ENCODE data around the gene CRTAC1. TPM values are rescaled to one million over a fixed set of nuclear protein-coding genes. Genes with fewer than 3 reads are reported as not detected.

The CRTAC1 gene
- total RNA-seq, 1 donor from 2014 or later, result 0.63 TPM

DNA sequence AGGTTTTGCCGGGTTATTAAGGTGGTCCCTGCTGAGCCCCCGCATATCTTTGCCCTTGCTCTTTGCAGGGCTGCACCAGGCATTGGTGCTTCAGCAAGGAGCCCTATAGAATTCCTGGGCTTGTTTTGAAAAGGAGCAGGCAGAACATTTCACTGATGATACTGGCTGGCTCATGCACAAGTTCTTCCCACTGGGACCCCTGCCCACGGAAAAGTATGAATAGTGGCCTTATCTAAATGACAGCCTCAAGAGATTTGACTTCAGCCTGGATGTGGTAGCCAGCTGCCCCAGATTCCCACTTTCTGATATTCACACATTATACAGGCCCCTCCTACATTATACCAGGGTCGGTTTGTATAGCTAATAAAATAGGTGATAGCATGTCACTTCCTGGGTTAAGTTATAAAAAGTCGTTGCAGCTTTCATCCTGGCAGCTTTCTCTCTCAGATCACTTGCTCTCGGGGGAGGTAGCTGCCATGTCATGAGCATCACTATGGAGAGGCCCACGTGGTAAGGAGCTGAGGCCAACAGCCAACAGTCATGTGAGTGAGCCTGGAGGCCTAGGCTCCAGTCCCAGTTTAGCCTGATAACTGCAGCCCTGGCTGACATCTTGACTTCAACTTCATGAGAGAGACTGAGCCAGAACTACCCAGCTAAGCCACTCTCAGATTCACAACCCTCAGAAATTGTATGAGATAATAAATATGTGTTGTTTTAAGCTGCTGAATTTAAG is 16.8 kb upstream of the CRTAC1 start:
- no peaks in the 10 kb centered on the region for H3K9me3 Mint-ChIP-seq
- H3K36me3 Mint-ChIP-seq, result no peaks in the 10 kb centered on the region
- no peak overlapping the region for H3K4me3 Mint-ChIP-seq
- peaks cover 80% of the 10 kb centered on the region for H3K27me3 Mint-ChIP-seq (ENCODE audit: low read depth)
- TF ChIP-seq, protein P1, sequence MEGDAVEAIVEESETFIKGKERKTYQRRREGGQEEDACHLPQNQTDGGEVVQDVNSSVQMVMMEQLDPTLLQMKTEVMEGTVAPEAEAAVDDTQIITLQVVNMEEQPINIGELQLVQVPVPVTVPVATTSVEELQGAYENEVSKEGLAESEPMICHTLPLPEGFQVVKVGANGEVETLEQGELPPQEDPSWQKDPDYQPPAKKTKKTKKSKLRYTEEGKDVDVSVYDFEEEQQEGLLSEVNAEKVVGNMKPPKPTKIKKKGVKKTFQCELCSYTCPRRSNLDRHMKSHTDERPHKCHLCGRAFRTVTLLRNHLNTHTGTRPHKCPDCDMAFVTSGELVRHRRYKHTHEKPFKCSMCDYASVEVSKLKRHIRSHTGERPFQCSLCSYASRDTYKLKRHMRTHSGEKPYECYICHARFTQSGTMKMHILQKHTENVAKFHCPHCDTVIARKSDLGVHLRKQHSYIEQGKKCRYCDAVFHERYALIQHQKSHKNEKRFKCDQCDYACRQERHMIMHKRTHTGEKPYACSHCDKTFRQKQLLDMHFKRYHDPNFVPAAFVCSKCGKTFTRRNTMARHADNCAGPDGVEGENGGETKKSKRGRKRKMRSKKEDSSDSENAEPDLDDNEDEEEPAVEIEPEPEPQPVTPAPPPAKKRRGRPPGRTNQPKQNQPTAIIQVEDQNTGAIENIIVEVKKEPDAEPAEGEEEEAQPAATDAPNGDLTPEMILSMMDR (IDR thresholded peaks at IDR 0.05; ENCODE audit: unreplicated experiment), result no peak
- H3K4me1 Mint-ChIP-seq, result no peaks in the 10 kb centered on the region
- no peak for DNase-seq (ENCODE audit: low spot score in 2 of 2, unreplicated experiment in 2 of 2)
- H3K27ac Mint-ChIP-seq, result no peak overlapping the region

DNA sequence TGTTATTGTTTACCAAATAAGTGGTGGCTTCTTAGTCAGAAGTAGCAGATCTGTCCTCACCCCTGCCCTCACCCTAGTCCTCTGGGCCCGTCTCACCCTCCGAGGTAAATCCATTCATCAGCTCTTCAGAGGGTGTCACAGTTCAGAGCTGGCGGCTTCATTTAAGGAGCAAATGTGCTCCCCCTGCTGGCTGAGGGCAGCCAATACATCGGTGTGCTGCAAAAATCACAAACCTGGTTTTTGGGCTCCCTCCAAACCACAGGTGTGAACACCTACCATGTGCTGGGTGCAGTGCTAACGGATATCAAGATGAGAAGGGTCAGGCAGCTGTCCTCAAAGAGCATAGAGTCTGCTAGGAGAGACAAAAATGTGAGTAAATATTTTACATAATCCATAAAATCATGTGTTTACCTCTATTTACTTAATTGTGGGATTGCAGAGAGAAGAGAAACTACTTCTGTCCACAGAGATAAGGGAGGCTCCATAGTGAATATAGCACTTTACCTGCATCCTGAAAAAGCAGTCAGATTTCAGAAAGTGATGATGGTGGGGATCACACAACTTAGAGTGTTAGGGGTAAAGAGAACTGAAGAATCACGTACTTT is 15.5 kb upstream of the CRTAC1 start:
- DNase-seq (ENCODE audit: low spot score in 2 of 2, unreplicated experiment in 2 of 2), result peak; percentile 32 to 64
- Mint-ChIP-seq H3K4me3 (no peak overlapping the region), H3K36me3 (no peaks in the 10 kb centered on the region), H3K27ac (no peak overlapping the region), H3K4me1 (no peaks in the 10 kb centered on the region), H3K9me3 (no peaks in the 10 kb centered on the region), H3K27me3 (ENCODE audit: low read depth) (peaks cover 79% of the 10 kb centered on the region)
- TF ChIP-seq, protein P1 (IDR thresholded peaks at IDR 0.05; ENCODE audit: unreplicated experiment), result peak; percentile 87

DNA sequence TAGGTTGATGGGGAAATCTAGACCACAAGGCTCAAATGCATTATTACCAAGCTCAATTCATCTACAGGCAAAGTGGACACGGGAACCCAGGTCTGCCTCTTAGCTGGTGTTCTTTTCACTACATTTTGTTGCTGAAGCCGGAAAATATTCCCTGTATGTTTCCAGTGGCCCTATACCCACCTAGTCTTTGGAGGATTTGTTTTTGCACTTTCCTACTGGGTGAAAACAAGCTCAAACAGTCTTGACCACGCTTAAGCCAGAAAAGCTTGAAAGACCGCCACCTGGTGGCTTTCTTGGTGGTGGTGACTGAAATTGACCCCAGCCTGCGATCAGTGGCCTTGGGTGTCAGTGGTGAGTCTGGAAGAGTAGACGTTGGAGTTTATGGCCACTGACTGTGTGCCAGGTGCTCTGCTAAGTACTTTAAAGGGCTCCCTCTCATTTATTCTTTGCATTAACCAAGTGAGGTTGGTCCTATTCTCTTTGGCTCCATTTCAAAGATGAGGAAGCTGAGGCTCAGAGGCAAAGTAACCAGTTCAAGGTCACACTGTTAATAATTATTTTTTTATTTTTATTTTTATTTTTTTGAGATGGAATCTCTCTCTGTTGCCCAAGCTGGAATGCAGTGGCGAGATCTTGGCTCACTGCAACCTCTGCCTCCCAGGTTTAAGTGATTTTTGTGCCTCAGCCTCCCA is 11.1 kb upstream of the CRTAC1 start:
- Mint-ChIP-seq H3K27ac (no peak overlapping the region), H3K9me3 (no peaks in the 10 kb centered on the region), H3K27me3 (ENCODE audit: low read depth) (peaks cover 92% of the 10 kb centered on the region), H3K36me3 (no peaks in the 10 kb centered on the region), H3K4me3 (no peak overlapping the region), H3K4me1 (no peaks in the 10 kb centered on the region)
- TF ChIP-seq, protein P1 (IDR thresholded peaks at IDR 0.05; ENCODE audit: unreplicated experiment), result peak; percentile 59
- DNase-seq (ENCODE audit: low spot score in 2 of 2, unreplicated experiment in 2 of 2), result peak in 1 of 2 experiments; percentile 63

DNA sequence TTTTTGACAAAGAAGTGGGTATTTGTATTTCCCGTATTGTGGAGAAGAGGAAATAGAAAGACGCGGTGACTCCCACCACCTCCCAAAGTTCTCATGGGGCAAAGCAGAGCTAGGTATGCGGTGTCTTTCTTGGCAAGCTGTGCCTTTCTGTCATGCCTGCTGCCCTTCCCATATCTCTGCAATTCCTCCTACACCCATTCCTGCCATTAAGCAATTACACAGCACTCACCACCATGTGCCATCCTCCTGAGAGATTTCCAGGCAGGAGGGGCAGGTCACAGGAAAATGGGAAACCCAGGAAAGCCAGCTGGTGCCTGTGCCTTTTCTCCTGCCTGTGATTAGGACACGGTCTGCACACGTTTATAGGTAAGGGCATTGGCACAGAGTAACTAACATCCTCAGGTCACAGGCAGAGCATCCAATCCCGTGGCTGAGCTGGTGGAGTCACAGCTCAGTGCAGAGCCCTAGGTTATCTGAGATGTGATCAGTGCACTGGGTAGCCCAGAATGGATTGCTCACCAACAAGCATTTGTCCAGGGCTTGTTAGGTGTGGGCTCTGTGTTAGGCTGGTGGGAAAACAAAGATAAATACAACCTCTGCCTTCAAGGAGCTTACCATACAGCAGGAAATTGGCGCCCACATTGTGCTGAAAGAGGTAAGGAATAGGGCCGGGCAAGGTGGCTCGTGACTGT is 9.4 kb upstream of the CRTAC1 start:
- Mint-ChIP-seq H3K4me1 (no peaks in the 10 kb centered on the region), H3K4me3 (no peak overlapping the region), H3K27ac (no peak overlapping the region), H3K36me3 (no peaks in the 10 kb centered on the region), H3K27me3 (ENCODE audit: low read depth) (peaks cover 97% of the 10 kb centered on the region), H3K9me3 (no peaks in the 10 kb centered on the region)
- DNase-seq (ENCODE audit: low spot score in 2 of 2, unreplicated experiment in 2 of 2), result no peak
- TF ChIP-seq, protein P1 (IDR thresholded peaks at IDR 0.05; ENCODE audit: unreplicated experiment), result no peak

DNA sequence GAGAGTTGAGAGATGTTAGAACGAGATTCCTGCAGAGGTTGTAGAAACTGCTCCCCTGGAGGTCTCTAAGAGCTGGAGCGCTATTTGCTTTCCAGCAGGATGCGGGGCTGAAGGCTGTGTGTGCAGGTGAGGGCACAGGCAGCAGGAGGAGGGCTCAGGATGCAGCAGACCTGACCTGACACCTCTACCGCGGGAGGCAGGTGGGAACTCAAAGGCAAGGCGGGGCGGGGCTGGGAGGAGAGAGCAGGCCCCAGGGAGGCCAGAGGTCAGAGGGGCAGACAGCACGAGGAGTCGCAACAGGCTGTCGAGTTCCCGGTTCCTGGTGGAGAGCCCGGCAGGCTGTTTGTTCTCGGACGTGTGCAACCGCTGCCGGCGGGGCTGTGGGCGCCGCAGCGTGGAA is 7.9 kb upstream of the CRTAC1 start:
- DNase-seq (ENCODE audit: low spot score in 2 of 2, unreplicated experiment in 2 of 2), result no peak
- peaks cover 97% of the 10 kb centered on the region for H3K27me3 Mint-ChIP-seq (ENCODE audit: low read depth)
- no peaks in the 10 kb centered on the region for H3K9me3 Mint-ChIP-seq
- TF ChIP-seq, protein P1 (IDR thresholded peaks at IDR 0.05; ENCODE audit: unreplicated experiment), result no peak
- H3K4me3 Mint-ChIP-seq, result no peak overlapping the region
- no peak overlapping the region for H3K27ac Mint-ChIP-seq
- no peaks in the 10 kb centered on the region for H3K36me3 Mint-ChIP-seq
- H3K4me1 Mint-ChIP-seq, result no peaks in the 10 kb centered on the region
